ENCODE measurements around the gene POM121C.
"Not testable (repeated sequence)": the region's sequence is repeated elsewhere in the genome, so short reads cannot be mapped to it uniquely, and the experiment has no call there.

POM121C gene

DNA sequence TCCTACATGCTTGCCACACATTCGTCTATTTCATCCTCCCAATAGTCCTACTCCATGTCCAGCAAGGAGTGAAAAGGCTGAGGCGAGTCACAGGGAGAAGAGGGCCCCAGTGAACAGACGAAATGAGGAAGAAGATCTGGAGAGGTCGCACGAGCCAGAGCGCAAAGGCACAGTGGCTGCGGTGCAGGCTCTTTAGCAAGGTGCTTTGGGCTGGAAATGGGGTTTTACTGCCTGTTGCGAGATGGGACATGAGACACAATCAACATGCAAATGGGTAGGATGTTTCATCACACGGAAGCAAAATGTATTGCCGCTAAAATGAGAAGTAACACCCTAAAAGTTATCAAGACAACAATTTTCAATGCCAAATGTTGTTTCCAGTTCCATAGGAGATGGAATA, 29.7 kb downstream of the POM121C start:
- H2AFZ ChIP-seq (ENCODE audit: low read depth); H4K20me1 ChIP-seq (ENCODE audit: insufficient read depth); H3K27ac ChIP-seq; H3K4me1 ChIP-seq (ENCODE audit: low read depth, poor library complexity, severe bottlenecking); H3K27me3 ChIP-seq (ENCODE audit: insufficient read depth, low read depth); H3K36me3 ChIP-seq (ENCODE audit: insufficient read depth); H3K9ac ChIP-seq; H3K4me3 ChIP-seq (IDR thresholded peaks at IDR 0.05; ENCODE audit: insufficient read depth, low read depth, low read length); H3K79me2 ChIP-seq (ENCODE audit: insufficient read depth, low read depth); H3K4me2 ChIP-seq: not testable (repeated sequence)

DNA sequence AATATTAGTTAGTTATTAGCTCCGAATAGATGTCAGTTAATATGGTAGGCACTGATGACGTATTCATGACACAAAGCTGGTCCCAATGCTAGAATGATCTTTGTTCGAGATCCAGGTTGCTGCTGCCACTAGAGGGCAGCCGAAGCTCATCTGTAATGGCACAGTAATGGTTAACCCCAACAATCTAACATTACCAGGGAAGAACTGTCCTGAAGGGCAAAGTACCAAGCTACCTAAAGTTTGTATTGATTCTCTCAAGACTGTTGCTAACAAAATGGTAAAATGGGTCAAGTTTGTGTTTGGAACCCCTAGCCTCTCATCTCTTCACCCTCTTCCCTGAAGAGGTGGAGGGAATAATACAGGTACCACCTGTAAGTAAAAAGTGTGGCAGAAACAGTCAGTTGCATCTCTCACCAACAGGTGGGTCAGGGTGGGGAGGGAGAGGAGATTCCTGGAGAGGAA, 33.6 kb downstream of the POM121C start:
- not testable (repeated sequence) for H3K36me3 ChIP-seq (ENCODE audit: insufficient read depth); H3K4me3 ChIP-seq (IDR thresholded peaks at IDR 0.05; ENCODE audit: insufficient read depth, low read depth, low read length); H2AFZ ChIP-seq (ENCODE audit: low read depth); H3K27me3 ChIP-seq (ENCODE audit: insufficient read depth, low read depth); H4K20me1 ChIP-seq (ENCODE audit: insufficient read depth); H3K9ac ChIP-seq; H3K27ac ChIP-seq; H3K4me2 ChIP-seq; H3K4me1 ChIP-seq (ENCODE audit: low read depth, poor library complexity, severe bottlenecking); H3K79me2 ChIP-seq (ENCODE audit: insufficient read depth, low read depth)
- TF ChIP-seq, protein P1, sequence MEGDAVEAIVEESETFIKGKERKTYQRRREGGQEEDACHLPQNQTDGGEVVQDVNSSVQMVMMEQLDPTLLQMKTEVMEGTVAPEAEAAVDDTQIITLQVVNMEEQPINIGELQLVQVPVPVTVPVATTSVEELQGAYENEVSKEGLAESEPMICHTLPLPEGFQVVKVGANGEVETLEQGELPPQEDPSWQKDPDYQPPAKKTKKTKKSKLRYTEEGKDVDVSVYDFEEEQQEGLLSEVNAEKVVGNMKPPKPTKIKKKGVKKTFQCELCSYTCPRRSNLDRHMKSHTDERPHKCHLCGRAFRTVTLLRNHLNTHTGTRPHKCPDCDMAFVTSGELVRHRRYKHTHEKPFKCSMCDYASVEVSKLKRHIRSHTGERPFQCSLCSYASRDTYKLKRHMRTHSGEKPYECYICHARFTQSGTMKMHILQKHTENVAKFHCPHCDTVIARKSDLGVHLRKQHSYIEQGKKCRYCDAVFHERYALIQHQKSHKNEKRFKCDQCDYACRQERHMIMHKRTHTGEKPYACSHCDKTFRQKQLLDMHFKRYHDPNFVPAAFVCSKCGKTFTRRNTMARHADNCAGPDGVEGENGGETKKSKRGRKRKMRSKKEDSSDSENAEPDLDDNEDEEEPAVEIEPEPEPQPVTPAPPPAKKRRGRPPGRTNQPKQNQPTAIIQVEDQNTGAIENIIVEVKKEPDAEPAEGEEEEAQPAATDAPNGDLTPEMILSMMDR (conservative IDR thresholded peaks at IDR 0.05; ENCODE audit: low read depth, low read length): peak; percentile 57

DNA sequence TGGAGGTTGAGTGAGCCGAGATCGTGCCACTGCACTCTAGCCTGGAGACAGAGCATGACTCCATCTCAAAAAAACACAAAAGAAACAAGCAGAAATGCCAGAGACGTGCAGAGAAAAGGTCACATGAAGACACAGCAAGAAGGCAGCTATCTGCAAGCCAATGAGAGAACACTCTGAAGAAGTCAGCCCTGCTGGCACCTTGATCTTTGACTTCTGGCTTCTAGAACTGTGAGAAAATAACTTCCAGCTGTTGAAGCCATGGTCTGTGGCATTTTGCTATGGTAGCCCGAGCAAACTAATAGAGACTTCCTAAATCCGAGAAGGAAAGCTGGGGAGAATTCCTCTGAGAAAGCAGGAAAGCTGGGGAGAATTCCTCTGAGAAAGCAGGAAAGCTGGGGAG, 36.2 kb downstream of the POM121C start:
- H3K79me2 ChIP-seq (ENCODE audit: insufficient read depth, low read depth); H3K27me3 ChIP-seq (ENCODE audit: insufficient read depth, low read depth); H3K9ac ChIP-seq; H3K27ac ChIP-seq; H2AFZ ChIP-seq (ENCODE audit: low read depth); H3K4me1 ChIP-seq (ENCODE audit: low read depth, poor library complexity, severe bottlenecking); H4K20me1 ChIP-seq (ENCODE audit: insufficient read depth); H3K36me3 ChIP-seq (ENCODE audit: insufficient read depth); H3K4me3 ChIP-seq (IDR thresholded peaks at IDR 0.05; ENCODE audit: insufficient read depth, low read depth, low read length); H3K4me2 ChIP-seq: not testable (repeated sequence)

DNA sequence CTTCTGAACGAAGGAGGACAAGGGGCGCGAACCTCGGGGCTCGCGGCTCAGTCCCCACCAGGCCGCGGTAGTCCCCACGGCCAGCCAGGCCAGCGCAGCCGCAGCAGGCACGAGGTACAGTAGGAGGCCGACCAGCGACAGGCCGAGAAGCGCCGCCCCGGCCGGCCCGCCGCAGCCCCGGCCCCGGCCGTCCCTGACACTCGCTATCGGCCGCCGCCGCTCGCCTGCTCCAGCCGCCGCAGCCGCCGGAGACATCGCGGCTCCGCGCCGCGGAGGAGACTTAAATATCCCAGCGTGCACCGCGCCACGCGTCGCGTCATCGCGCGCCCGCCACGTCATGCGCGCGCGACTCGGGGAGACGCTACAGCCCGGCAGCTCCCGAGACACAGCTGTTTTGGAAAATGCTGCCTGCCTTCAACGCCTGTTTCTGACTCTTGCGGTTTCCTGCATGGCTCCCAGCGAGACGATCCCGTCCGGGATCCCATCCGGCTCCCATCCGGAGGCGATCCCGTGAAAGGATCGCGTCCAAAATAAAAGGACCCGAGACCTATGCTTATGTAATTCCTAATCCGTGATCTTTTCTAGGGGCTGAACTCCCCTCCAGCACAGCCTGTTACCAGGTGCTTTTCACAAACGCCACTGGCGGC, 43.5 kb downstream of the POM121C start:
- H3K4me2 ChIP-seq: peak overlapping the region; percentile 37
- peak overlapping the region; percentile 44; the same call in 1 of the 2 replicates for H2AFZ ChIP-seq (ENCODE audit: low read depth)
- peak overlapping the region; percentile 67 for H3K27ac ChIP-seq
- H3K4me1 ChIP-seq (ENCODE audit: low read depth, poor library complexity, severe bottlenecking); H3K79me2 ChIP-seq (ENCODE audit: insufficient read depth, low read depth); H3K36me3 ChIP-seq (ENCODE audit: insufficient read depth); H4K20me1 ChIP-seq (ENCODE audit: insufficient read depth); H3K4me3 ChIP-seq (IDR thresholded peaks at IDR 0.05; ENCODE audit: insufficient read depth, low read depth, low read length); H3K27me3 ChIP-seq (ENCODE audit: insufficient read depth, low read depth): not testable (repeated sequence)
- H3K9ac ChIP-seq: peak overlapping the region; percentile 73; the same call in 1 of the 2 replicates

DNA sequence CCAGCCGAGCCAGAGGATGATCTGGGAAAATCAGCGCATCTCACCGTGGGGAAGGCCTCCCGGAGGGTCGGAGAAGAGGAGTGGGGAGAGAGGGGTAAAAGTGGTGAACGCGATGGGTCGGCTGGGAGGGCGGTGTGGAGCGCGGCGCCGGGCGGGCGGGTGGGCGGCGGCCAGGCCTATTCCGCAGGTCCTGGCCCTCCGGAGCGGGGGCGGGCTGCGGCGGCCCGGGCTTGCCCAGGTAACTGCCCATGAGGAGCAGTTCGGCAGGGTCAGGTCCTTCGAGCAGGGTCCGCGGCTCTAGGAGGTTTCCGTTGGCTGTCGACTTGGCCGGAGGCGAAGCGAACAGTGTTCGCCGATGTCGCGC, 44.0 kb downstream of the POM121C start:
- not testable (repeated sequence) for H3K4me3 ChIP-seq (IDR thresholded peaks at IDR 0.05; ENCODE audit: insufficient read depth, low read depth, low read length); H3K79me2 ChIP-seq (ENCODE audit: insufficient read depth, low read depth)
- peak overlapping the region; percentile 54 for H3K4me2 ChIP-seq

DNA sequence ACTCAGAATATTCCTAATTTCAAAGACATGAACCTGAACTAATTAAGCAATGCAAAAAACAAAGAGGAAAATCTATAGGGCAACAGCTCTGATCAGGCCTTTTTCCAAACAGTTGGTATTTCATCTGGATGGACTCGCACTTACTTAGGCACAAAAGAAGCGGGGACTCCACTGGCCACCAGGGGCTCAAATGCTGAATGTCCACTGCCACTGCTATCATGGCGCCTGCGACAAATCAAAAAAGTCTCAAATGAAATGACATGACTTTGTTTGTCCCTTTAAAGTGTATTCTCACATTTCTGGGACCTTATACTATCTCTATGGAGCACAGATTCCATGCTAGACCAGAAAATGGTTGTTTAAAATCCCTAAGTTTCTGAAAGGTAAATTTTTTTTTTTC, 47.1 kb downstream of the POM121C start:
- H3K4me3 ChIP-seq (IDR thresholded peaks at IDR 0.05; ENCODE audit: insufficient read depth, low read depth, low read length); H3K79me2 ChIP-seq (ENCODE audit: insufficient read depth, low read depth); H2AFZ ChIP-seq (ENCODE audit: low read depth); H3K4me2 ChIP-seq; H3K9ac ChIP-seq; H3K27ac ChIP-seq; H3K4me1 ChIP-seq (ENCODE audit: low read depth, poor library complexity, severe bottlenecking); H4K20me1 ChIP-seq (ENCODE audit: insufficient read depth); H3K27me3 ChIP-seq (ENCODE audit: insufficient read depth, low read depth): not testable (repeated sequence)
- H3K36me3 ChIP-seq (ENCODE audit: insufficient read depth): peaks cover 12% of the 10 kb centered on the region; the same call in 1 of the 2 replicates

More for the DNA sequence above, 44.0 kb downstream of the POM121C start:
- H3K27ac ChIP-seq; H2AFZ ChIP-seq (ENCODE audit: low read depth); H3K9ac ChIP-seq; H3K27me3 ChIP-seq (ENCODE audit: insufficient read depth, low read depth); H3K4me1 ChIP-seq (ENCODE audit: low read depth, poor library complexity, severe bottlenecking); H3K36me3 ChIP-seq (ENCODE audit: insufficient read depth); H4K20me1 ChIP-seq (ENCODE audit: insufficient read depth): not testable (repeated sequence)

DNA sequence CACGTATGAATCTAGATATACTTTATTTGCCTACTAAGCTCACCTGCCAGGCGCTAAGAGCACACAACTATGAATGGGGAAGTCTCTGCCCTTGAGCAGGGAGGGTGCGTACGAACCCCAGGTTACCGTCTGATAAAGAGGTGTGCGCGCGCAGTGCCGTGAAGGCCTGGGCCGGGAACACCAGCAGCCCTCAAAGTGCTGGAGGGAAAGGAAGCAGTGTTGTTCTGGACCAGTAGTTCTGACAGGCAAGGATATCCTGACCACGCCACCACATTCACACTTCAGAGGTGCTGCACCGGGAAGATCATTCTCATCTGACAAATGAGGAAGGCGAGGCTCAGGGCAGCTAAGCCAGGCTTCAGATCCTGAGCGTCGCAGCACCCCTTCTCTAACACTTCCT, 62.6 kb downstream of the POM121C start:
- not testable (repeated sequence) for H3K4me3 ChIP-seq (IDR thresholded peaks at IDR 0.05; ENCODE audit: insufficient read depth, low read depth, low read length); H3K27ac ChIP-seq; H4K20me1 ChIP-seq (ENCODE audit: insufficient read depth); H3K9ac ChIP-seq; H3K36me3 ChIP-seq (ENCODE audit: insufficient read depth); H3K4me1 ChIP-seq (ENCODE audit: low read depth, poor library complexity, severe bottlenecking); H2AFZ ChIP-seq (ENCODE audit: low read depth); H3K79me2 ChIP-seq (ENCODE audit: insufficient read depth, low read depth); H3K4me2 ChIP-seq; H3K27me3 ChIP-seq (ENCODE audit: insufficient read depth, low read depth)

DNA sequence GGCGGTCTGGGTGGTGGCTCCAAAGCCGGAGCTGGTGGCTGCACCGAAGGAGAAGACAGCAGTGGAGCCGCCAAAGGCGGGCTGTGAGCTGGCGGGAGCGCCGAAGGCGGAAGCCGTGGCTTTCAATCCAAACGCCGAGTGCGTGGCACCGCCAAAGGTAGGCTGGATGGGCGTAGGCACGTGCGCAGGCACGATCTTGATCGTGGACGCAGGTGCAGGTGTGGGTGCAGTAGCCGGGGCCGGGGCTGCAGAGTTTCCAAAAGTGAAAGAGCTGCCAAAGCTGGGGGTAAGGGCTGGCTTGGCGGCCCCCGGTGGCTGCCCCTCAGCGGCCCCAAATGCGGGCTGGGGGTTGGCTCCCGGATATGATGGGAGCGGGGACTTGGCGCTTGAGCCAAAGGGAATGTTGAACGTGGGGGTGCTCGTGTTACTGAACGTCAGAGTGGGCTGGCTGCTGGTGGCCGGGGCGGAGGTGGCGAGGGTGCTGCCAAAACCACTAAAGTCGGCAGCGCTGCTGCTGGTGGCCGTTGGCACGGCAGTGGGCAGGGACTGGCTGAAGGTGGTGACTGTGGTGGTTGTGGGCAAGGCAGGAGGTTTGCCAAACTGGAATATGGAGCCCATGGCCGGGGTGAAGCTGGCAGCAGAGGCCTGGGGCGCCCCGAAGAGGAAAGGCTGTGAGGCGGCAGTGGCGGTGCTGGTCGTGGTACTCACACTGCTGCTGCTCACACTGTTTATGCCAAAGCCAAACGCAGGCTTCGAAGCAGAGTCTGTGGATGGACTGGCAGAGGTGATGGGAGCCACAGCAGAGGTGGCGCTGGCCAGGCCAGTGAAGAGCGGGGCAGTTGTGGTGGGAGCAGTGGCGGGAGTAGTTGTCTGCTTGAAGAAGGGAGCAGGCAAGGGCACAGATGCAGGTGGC, 64.0 kb downstream of the POM121C start:
- H3K4me1 ChIP-seq (ENCODE audit: low read depth, poor library complexity, severe bottlenecking); H3K79me2 ChIP-seq (ENCODE audit: insufficient read depth, low read depth); H3K36me3 ChIP-seq (ENCODE audit: insufficient read depth); H3K27ac ChIP-seq; H2AFZ ChIP-seq (ENCODE audit: low read depth); H4K20me1 ChIP-seq (ENCODE audit: insufficient read depth); H3K9ac ChIP-seq; H3K4me3 ChIP-seq (IDR thresholded peaks at IDR 0.05; ENCODE audit: insufficient read depth, low read depth, low read length); H3K4me2 ChIP-seq; H3K27me3 ChIP-seq (ENCODE audit: insufficient read depth, low read depth): not testable (repeated sequence)

DNA sequence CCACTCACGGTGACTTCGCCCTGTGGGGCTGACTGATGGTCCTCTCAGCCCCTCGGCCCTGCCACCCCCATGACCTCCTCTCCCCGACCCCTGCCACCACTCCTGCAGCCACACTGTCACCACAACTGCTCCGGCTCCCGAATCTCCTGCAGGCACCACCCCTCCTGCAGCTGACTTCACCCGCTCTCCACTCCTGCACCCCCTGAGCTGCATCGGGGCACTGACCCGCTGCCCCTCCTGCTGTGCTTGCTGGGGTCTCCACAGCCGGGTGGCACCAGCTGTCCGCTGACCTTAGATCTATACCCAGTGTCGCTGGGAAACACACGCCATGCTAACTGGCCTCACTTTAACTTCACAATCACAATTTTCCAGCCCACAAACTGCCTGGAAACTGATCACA, 65.9 kb downstream of the POM121C start:
- H3K27me3 ChIP-seq (ENCODE audit: insufficient read depth, low read depth); H3K36me3 ChIP-seq (ENCODE audit: insufficient read depth); H4K20me1 ChIP-seq (ENCODE audit: insufficient read depth); H3K4me1 ChIP-seq (ENCODE audit: low read depth, poor library complexity, severe bottlenecking); H3K79me2 ChIP-seq (ENCODE audit: insufficient read depth, low read depth); H3K4me2 ChIP-seq; H3K27ac ChIP-seq; H3K9ac ChIP-seq; H3K4me3 ChIP-seq (IDR thresholded peaks at IDR 0.05; ENCODE audit: insufficient read depth, low read depth, low read length); H2AFZ ChIP-seq (ENCODE audit: low read depth): not testable (repeated sequence)
